HUES6 (cell line): ENCODE data around the gene POMT2.

Experiments used
- H3K27ac ChIP-seq: 2 replicates; pipeline ENCODE4 v1.7.0; 2013; ENCODE audit warnings: low read depth, mild to moderate bottlenecking, low read length, inconsistent platforms
- H3K27me3 ChIP-seq: 2 replicates; pipeline ENCODE4 v1.6.1; 2013; ENCODE audit warnings: low read length; ENCODE audit not compliant: control insufficient read depth, insufficient read depth
- H3K36me3 ChIP-seq: 2 replicates; pipeline ENCODE4 v1.6.1; 2013; ENCODE audit warnings: low read length; ENCODE audit not compliant: control insufficient read depth, insufficient read depth
- H3K4me1 ChIP-seq: 2 replicates; pipeline ENCODE4 v1.6.1; 2013; ENCODE audit warnings: low read length; ENCODE audit not compliant: control insufficient read depth, insufficient read depth
- H3K4me3 ChIP-seq: 2 replicates; pipeline ENCODE4 v1.5.1; 2013; ENCODE audit warnings: low read depth, low read length
- H3K9ac ChIP-seq: one replicate; pipeline ENCODE4 v1.6.1; 2013; ENCODE audit warnings: mild to moderate bottlenecking, low read length
- H3K9me3 ChIP-seq: 2 replicates; pipeline ENCODE4 v1.6.1; 2013; ENCODE audit warnings: low read depth, low read length; ENCODE audit not compliant: control insufficient read depth, insufficient read depth

The POMT2 gene

DNA sequence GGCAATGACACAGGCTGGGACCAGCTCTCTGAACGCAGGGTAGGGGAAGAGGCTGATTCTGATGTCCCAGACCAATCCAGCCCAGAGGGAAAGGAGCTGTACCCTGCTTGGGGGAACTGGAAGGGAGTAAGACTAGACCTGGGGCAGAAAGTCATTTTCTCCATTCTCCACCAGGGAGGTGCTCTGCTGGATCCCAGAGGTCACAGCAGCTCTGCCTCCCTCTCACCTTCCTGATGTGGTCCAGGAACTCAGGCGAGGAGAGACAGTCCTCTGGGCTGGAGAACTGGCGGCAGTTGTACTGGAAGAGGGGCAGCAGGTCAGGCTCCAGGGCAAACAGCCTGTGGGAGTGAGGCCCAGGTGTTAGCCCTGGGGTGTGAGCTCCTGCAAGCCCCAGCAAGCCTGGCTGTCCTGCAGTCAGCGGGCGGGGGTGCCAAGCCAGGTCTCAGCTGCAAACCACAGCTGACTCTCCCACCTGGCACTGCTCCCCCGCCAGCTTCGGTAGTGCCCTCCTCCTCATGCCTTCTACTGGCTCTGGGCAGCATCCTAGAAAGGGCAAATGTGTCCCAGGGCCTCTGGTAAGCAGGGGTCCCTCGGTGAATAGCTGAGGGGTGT lies 51.6 kb downstream of the POMT2 start:
- Histone ChIP-seq H3K4me3 (no peak overlapping the region), H3K27me3 (peaks cover 62% of the 10 kb centered on the region), H3K4me1 (peaks cover 3% of the 10 kb centered on the region; the same call in 1 of the 2 replicates), H3K9me3 (peaks cover 8% of the 10 kb centered on the region), H3K27ac (no peak overlapping the region), H3K36me3 (no peaks in the 10 kb centered on the region), H3K9ac (no peak overlapping the region)

- Histone ChIP-seq H3K36me3 (no peaks in the 10 kb centered on the region), H3K9ac (no peak overlapping the region), H3K27me3 (peaks cover 57% of the 10 kb centered on the region), H3K9me3 (peaks cover 8% of the 10 kb centered on the region), H3K27ac (no peak overlapping the region), H3K4me1 (peaks cover 3% of the 10 kb centered on the region; the same call in 1 of the 2 replicates), H3K4me3 (no peak overlapping the region)
Observed at GRCh38 chr14:77267937-77268699, 52.6 kb downstream of the POMT2 start.

- Histone ChIP-seq H3K4me3 (no peak overlapping the region), H3K27me3 (peaks cover 44% of the 10 kb centered on the region), H3K9me3 (peaks cover 8% of the 10 kb centered on the region), H3K4me1 (peaks cover 3% of the 10 kb centered on the region; the same call in 1 of the 2 replicates), H3K9ac (no peak overlapping the region), H3K36me3 (no peaks in the 10 kb centered on the region), H3K27ac (no peak overlapping the region)
Observed at GRCh38 chr14:77266336-77266735, 54.3 kb downstream of the POMT2 start.

DNA sequence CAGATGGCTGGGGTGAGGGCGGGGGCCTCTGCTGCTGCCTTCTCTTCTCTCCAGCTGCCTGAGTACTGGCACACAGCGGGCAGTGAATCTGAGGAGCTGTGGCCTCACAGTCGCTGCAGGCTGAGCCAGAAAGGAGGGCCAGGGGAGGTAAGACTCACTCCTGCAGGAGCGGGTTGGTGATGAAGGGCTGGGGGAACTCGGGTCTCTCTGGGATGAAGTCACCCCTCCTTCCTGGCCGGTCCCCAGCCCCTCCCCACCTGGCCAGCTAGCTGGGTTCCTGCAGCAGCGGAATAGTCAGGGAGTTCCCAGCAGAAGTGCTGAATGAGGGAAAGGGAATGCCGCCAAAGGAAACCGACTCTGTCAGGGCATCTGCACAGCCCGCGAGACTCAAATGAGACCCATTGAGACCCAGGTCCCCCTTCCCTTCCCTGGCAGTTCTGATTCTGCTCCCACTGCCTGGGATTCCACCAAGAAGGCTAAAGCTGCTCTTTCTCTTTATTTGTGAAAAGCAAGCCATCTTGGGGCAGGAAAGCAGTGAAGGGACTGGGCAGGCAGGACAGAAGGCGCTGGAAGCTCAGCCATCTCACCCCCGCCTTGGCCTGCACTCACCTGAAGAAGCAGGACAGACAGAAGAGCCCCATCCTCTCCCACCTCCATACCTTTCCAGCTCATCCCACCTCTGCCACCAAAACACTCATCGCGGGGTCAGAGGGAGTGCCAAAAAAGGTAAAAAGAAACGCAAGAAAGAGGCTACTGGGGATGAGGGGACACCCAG lies 54.9 kb downstream of the POMT2 start:
- H3K4me1 ChIP-seq = no peaks in the 10 kb centered on the region; the same call in 1 of the 2 replicates

DNA sequence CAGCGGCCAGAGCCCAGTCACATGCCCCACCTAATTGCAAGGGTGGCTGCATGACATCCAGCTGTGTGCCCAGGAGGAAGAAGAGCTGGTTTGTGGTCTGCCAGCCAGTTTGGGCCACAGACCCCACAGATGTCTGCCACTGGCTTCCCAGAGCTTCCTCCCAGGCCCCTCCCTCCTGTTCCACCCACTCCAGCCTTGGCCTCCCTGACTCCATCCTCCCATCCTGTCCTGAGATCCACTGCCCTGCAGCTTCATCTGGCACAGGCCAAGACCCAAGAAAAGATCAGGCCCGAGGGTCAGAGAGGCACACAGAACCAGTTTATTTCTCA lies 55.5 kb downstream of the POMT2 start:
- H3K36me3 ChIP-seq = no peaks in the 10 kb centered on the region
- H3K9ac ChIP-seq = no peak overlapping the region
- H3K9me3 ChIP-seq = peaks cover 8% of the 10 kb centered on the region
- peaks cover 32% of the 10 kb centered on the region for H3K27me3 ChIP-seq
- no peak overlapping the region for H3K27ac ChIP-seq
- no peak overlapping the region for H3K4me3 ChIP-seq
- no peaks in the 10 kb centered on the region; the same call in 1 of the 2 replicates for H3K4me1 ChIP-seq

More for the DNA sequence above, 54.9 kb downstream of the POMT2 start:
- no peaks in the 10 kb centered on the region for H3K36me3 ChIP-seq
- H3K9ac ChIP-seq = no peak overlapping the region
- no peak overlapping the region for H3K27ac ChIP-seq
- H3K27me3 ChIP-seq = peaks cover 38% of the 10 kb centered on the region
- H3K4me3 ChIP-seq = no peak overlapping the region
- peaks cover 8% of the 10 kb centered on the region for H3K9me3 ChIP-seq

GRCh38 chr14:77264466-77265186 lies 56.1 kb downstream of the POMT2 start:
- Histone ChIP-seq H3K27me3 (peaks cover 26% of the 10 kb centered on the region), H3K4me3 (no peak overlapping the region), H3K4me1 (no peaks in the 10 kb centered on the region)

DNA sequence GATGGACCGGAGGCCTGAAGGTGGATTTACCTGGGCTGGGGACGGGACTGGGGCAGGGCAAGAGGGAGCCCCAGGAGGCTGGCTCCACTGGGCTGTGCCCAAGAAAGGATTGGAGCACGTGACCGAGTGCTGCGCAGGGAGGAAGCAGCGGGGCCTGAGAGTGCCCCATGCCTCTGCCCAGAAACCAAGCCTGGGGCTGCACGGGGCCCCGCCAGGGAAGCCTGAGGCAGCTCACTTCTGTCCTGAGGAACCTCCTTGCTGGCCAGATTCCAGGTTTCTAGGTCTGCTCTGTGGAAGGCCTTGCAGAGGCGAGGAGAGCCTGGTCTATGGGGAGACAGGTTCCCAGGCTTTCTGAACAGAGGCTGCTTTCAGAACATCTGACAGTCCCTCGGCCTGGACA lies 60.1 kb downstream of the POMT2 start:
- Histone ChIP-seq H3K9ac (no peak overlapping the region), H3K4me1 (no peaks in the 10 kb centered on the region), H3K27ac (no peak overlapping the region), H3K36me3 (no peaks in the 10 kb centered on the region), H3K9me3 (no peaks in the 10 kb centered on the region), H3K27me3 (peaks cover 4% of the 10 kb centered on the region; the same call in 1 of the 2 replicates), H3K4me3 (no peak overlapping the region)

More at GRCh38 chr14:77264466-77265186, 56.1 kb downstream of the POMT2 start:
- H3K36me3 ChIP-seq = no peaks in the 10 kb centered on the region
- H3K9ac ChIP-seq = no peak overlapping the region
- H3K27ac ChIP-seq = no peak overlapping the region
- H3K9me3 ChIP-seq = peaks cover 8% of the 10 kb centered on the region

GRCh38 chr14:77260199-77260598 lies 60.5 kb downstream of the POMT2 start:
- no peak overlapping the region for H3K27ac ChIP-seq
- H3K4me3 ChIP-seq = no peak overlapping the region
- no peaks in the 10 kb centered on the region for H3K36me3 ChIP-seq
- no peaks in the 10 kb centered on the region for H3K4me1 ChIP-seq
- H3K9me3 ChIP-seq = no peaks in the 10 kb centered on the region
- H3K9ac ChIP-seq = no peak overlapping the region
- H3K27me3 ChIP-seq = peaks cover 4% of the 10 kb centered on the region; the same call in 1 of the 2 replicates

- H3K27me3 ChIP-seq = peaks cover 4% of the 10 kb centered on the region; the same call in 1 of the 2 replicates
- H3K9ac ChIP-seq = no peak overlapping the region
- no peaks in the 10 kb centered on the region for H3K36me3 ChIP-seq
- no peaks in the 10 kb centered on the region for H3K4me1 ChIP-seq
- H3K9me3 ChIP-seq = no peaks in the 10 kb centered on the region
- H3K27ac ChIP-seq = no peak overlapping the region
- H3K4me3 ChIP-seq = no peak overlapping the region
Observed at GRCh38 chr14:77259025-77259715, 61.5 kb downstream of the POMT2 start.

DNA sequence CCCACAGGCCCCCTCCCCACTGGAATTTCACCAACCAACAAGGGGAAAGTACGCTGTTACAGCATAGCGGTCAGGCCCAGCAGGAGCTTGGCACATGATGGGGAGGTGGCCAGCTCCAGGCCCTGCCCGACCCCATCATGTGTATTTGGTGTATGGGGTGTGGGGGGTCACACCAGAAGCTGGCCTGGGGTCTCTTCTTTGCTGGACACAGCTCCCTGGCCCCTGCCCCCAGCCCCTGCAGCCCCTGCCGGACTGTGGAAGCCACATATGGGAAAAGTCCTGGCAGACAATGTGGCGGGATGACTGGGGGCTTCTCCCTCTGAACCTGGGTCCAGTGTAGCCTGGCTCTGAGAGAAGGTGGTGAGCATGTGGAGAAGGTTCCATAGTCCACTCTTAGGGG lies 62.1 kb downstream of the POMT2 start:
- Histone ChIP-seq H3K27ac (no peak overlapping the region), H3K4me3 (no peak overlapping the region), H3K4me1 (no peaks in the 10 kb centered on the region), H3K9ac (no peak overlapping the region), H3K9me3 (no peaks in the 10 kb centered on the region), H3K27me3 (peaks cover 4% of the 10 kb centered on the region; the same call in 1 of the 2 replicates), H3K36me3 (no peaks in the 10 kb centered on the region)
